PC-9 (cell line): ENCODE measurements around the gene TRIM44.

Experiments used
- CTCF ChIP-seq: fragments of 200-600 bp; sonication (generic); conservative IDR thresholded peaks from 2 replicates; pipeline ENCODE4 v1.6.1; 2017; ENCODE audit warnings: mixed run types, antibody characterized with exemption, mild to moderate bottlenecking, moderate library complexity
- EZH2 ChIP-seq: fragments of 200-600 bp; sonication (generic); IDR thresholded peaks from 2 replicates; pipeline ENCODE4 v1.8.0; 2017; ENCODE audit warnings: antibody characterized with exemption, low read depth

- TF ChIP-seq EZH2 (no peak), CTCF (no peak)
These were observed 84.0 kb downstream of the TRIM44 start for GRCh38 chr11:35746356-35747153.
